ENCODE results near the gene TXNIP.

TXNIP gene

GRCh38 chr1:145963265-145964019 lies 32.9 kb downstream of the TXNIP start:
- TF ChIP-seq, protein P1, sequence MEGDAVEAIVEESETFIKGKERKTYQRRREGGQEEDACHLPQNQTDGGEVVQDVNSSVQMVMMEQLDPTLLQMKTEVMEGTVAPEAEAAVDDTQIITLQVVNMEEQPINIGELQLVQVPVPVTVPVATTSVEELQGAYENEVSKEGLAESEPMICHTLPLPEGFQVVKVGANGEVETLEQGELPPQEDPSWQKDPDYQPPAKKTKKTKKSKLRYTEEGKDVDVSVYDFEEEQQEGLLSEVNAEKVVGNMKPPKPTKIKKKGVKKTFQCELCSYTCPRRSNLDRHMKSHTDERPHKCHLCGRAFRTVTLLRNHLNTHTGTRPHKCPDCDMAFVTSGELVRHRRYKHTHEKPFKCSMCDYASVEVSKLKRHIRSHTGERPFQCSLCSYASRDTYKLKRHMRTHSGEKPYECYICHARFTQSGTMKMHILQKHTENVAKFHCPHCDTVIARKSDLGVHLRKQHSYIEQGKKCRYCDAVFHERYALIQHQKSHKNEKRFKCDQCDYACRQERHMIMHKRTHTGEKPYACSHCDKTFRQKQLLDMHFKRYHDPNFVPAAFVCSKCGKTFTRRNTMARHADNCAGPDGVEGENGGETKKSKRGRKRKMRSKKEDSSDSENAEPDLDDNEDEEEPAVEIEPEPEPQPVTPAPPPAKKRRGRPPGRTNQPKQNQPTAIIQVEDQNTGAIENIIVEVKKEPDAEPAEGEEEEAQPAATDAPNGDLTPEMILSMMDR (IDR thresholded peaks at IDR 0.05; ENCODE audit: control extremely low read depth, extremely low read depth, low read depth, missing control alignments): no peak
- DNase-seq (ENCODE audit: extremely low spot score): no peak
- ChIA-PET POLR2A (interaction anchor here (0.6 to 2.2 kb wide), 5 partner anchors 14 to 44 kb away, joined by 3 to 9 read pairs (median 5); partner anchors contain the start of genes PEX11B and RBM8A), CTCF (interaction anchor here (0.7 to 9.0 kb wide), 23 partner anchors 8 to 118 kb away, joined by 3 to 113 read pairs (median 4); partner anchors contain the start of genes ITGA10, NUDT17, PIAS3 and RBM8A)

- TF ChIP-seq, protein P1 (IDR thresholded peaks at IDR 0.05; ENCODE audit: control extremely low read depth, extremely low read depth, low read depth, missing control alignments): no peak
- CTCF ChIA-PET: interaction anchor here (0.6 to 9.0 kb wide), 8 partner anchors 16 to 59 kb away, joined by 3 to 113 read pairs (median 3); partner anchors contain the start of genes HJV and RBM8A
- POLR2A ChIA-PET: interaction anchor here (1.0 to 2.2 kb wide), 3 partner anchors 35 to 103 kb away, joined by 4 to 6 read pairs (median 5); partner anchors contain the start of genes PEX11B and RBM8A
- peak; percentile 37 for DNase-seq (ENCODE audit: extremely low spot score)
Observed at GRCh38 chr1:145962157-145963102, 33.9 kb downstream of the TXNIP start.

- DNase-seq (ENCODE audit: extremely low spot score): no peak
- ChIA-PET CTCF (interaction anchor here (1.4 to 9.0 kb wide), 3 partner anchors 17 to 60 kb away, joined by 3 to 113 read pairs (median 3); partner anchors contain the start of gene HJV), POLR2A (no interaction called here)
- TF ChIP-seq, protein P1 (IDR thresholded peaks at IDR 0.05; ENCODE audit: control extremely low read depth, extremely low read depth, low read depth, missing control alignments): no peak
Observed at GRCh38 chr1:145961425-145962156, 34.8 kb downstream of the TXNIP start.

DNA sequence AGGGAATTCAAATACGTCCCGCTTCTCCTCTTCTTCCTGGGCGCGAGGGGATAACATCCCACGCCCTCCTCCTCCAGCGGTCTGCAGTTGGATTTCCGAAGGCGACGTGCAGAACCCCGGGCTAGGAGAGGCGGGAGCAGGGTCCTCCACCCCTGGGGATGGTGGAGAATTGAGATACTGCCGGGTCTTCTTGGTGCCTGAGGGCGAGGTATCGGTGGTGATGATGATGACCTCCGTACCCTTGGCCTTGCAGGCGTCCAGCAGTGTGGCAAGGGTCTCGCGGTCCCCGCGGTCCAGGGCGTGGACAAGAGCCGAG lies 35.3 kb downstream of the TXNIP start:
- POLR2A ChIA-PET: interaction anchor here (0.5 kb wide), 1 partner anchor 102 kb away, joined by 9 read pairs; the partner anchor contains the start of gene PIAS3
- CTCF ChIA-PET: interaction anchor here (1.0 kb wide), 1 partner anchor 9 kb away, joined by 3 read pairs; no protein-coding TSS in a partner anchor
- TF ChIP-seq, protein P1 (IDR thresholded peaks at IDR 0.05; ENCODE audit: control extremely low read depth, extremely low read depth, low read depth, missing control alignments): no peak
- no peak for DNase-seq (ENCODE audit: extremely low spot score)

DNA sequence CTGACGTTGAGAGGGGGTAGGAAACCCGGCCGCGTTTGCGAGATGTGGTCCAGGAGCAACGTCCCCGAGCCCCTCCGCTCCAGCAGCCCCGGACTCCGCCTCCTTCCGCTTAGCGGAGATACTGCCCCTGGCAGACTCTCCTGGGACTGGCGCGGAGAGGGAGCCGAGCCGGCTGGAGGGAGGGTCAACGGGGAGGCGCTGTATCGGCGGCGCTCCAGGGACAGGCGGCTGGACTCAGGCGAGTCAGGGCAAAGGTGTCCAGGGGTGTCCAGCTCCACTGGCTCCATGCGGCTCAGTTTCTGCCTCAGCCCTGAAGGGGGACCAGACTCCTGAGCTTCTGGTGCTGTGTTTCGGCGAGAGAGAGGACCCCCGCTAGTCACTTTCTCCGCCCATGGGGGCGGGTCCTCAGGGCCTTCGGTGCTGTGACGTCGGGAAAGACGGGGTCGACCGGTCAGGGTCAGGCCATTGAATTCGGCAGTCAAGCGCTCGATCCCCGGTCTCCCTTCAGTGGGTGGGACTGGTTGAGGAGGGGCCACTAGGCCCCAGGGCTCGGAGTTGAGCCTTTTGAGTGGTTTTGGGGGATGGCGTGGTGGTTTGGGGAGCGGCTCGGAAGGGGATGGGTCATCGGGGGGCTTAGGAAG lies 35.8 kb downstream of the TXNIP start:
- DNase-seq (ENCODE audit: extremely low spot score): peak; percentile 42
- ChIA-PET CTCF (interaction anchor here (1.0 to 3.7 kb wide), 2 partner anchors 9 to 34 kb away, joined by 3 to 13 read pairs; partner anchors contain the start of gene RBM8A), POLR2A (interaction anchor here (0.5 kb wide), 1 partner anchor 102 kb away, joined by 9 read pairs; the partner anchor contains the start of gene PIAS3)
- TF ChIP-seq, protein P1 (IDR thresholded peaks at IDR 0.05; ENCODE audit: control extremely low read depth, extremely low read depth, low read depth, missing control alignments): no peak

Measured in GM10248 (cell line).